Hematopoietic multipotent progenitor cell treated with erythropoietin and hydrocortisone succinate and interleukin-3 and kit ligand, for 4 days (in vitro differentiated cells): Measurements from ENCODE around the gene WASL.
"Not testable (repeated sequence)": the region's sequence is repeated elsewhere in the genome, so short reads cannot be mapped to it uniquely, and the experiment has no call there.

Experiments used
- DNase-seq: peaks from one replicate; pipeline ENCODE4 v3.0.0-alpha.2; 2015

WASL gene

DNA sequence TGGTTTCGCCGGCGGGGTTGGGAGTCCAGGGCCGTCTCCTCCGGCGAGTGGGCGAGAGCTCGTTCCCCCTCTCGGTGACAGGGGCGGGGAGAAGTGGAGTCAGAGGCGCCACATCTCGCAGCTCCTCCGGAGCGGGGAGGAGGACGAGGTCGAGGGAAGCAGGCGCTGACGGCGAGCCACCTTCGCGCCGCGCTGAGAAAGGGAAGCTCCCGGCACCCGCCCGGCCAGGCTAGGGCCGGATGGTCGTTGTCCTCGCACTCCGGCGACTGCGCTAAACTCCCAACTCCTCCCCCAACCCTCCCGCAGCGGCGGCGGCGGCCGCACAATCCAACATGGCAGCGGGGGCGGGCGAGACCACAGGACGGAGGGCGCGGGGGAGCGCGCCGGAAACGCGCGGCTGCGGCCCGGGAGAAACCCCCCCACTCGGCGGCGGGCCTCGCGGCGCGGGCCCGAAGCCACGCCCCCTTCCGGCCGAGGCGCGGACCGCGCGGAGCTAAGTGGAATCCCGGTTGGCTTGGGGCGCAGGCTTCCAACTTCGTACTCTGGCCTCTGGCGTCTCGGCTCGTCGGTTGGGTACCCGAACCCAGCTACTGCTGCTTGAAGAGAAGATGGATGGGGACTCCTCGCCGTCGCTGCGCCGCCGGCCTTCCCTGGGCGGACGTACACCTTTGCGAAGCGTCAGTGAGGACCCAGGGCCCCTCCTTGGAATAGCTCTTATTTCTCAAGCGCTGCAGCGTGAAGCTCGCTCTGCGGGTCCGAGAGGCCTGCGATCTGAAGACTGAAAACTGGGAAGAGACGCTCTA lies at the start of gene WASL:
TSS of gene WASL (minus strand) at position 270 of the 803 bp plus-strand sequence. CDS start at position 1, 269 bp downstream.
- DNase-seq = peak; percentile 94

DNA sequence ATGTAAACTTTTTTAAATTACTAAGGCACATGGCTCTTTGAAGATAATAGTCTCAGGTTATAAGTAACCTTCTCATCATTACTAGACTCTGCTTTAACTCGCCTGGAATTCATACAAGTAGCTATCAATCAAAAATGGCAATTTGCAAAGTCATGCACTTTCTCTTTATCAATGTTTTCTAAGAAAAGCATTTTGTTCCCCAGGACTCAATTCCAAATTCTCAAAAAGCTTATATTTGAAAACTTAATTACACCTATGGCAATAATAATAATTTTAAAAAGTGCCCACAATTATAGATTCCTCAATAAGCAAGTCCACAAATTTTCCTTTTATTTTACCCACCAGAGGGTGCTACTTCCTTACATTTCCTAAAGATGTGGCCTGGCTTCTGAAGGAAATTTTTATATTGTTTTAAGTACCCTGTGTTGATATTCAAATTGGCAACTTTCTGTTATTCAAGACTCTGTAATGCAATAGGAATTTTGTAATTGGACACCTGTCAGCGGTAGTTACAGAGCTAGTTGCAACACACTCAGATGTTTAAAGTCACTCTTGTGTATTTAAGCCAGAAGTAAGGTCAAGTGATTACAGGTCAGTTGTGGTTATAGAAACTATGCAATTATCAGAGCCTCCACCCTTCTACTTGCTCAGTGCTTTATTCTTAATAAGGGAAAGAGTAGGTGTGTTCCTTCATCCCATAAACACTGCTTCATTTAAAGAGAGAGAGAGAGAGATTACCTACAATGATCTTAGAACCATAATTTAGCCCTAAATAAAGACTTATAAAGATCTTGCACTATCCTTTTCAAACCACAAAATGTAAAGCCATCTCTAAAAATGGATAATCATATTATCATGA lies 49.1 kb upstream of the WASL start:
- DNase-seq = peak; percentile 74

DNA sequence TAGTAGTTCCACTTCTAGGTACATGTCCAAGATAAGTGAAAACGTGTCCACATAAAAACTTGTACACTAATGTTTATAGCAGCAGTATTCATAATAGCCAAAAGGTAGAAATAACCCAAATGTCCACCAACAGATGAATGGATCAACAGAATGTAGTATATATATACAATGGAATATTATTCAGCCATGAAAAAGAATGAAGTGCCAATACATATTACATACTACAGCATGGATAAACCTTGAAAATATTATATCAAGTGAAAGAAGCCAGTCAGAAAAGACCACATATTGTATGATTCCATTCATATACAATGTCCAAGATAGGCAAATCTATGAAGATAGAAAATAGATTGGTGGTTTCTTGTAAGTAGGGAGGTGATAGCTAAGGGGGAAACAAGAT lies 47.8 kb upstream of the WASL start:
- no peak for DNase-seq

DNA sequence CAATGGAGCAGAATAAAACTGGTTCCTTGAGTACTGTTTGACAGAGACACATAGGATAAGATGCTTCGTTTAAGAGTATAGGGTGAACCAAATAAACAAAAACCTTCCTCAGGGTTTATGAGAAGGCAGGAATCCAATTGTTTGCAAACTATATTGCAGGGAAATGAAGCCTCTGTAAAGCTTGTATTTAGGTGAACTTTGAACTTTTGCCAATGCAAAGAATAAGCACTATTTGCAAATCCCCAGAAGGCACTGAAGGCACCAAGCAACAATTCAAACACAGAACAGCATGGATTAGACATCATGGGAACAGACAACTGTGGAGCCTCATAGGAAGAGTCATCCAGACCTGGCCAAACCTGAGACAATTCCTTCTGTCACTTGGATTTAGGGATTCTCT lies 47.1 kb upstream of the WASL start:
- no peak for DNase-seq

DNA sequence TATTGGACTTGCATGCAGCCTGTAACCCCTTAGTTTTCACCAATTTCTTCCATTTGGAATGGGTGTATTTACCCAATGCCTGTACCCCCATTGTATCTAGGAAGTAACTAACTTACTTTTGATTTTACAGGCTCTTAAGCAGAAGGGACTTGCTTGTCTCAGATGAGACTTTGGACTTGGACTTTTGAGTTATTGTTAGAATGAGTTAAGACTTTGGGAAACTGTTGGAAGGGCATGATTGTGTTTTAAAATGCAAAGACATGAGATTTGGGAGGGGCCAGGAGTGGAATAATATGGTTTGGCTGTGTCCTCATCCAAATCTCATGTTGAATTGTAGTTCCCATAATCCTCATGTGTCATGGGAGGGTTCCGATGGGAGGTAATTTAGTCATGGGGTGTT lies 46.3 kb upstream of the WASL start:
- not testable (repeated sequence) for DNase-seq

DNA sequence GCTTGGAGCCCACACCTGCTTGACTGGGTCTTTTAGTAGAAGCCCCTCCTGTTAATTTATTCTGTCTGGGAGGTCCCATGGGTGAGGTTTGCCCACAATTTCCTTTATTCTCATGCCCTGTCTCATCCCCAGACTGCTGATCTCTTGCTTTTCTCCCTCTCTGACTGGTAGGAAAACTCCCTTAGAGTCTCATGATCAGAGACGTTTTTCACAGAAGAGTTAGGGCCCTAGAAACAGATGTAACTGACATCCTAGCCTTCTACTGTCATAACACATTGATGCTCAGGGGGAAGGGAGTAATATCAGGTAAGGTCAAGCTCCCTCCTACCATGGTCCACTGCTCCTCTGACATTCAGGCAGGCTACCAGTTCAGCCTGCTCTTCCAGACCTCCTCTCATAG lies 43.7 kb upstream of the WASL start:
- no peak for DNase-seq

DNA sequence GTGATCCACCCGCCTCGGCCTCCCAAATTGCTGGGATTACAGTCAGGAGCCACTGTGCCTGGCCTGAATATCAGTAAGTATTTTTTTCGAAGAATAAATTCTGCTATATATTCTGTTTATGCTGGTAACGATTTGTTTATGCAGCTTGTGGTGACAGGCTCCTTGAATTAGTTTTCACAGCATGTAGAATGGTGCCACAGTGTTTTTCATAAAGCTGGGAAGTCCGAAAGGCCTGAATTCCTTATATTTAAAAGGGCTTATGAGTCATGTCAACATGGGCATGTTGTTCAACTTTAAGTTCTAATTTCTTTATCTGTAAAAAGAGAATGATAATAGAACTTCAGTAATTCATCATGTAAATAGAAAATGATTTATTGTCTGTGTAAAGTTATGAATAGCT lies 42.2 kb upstream of the WASL start:
- DNase-seq = no peak

DNA sequence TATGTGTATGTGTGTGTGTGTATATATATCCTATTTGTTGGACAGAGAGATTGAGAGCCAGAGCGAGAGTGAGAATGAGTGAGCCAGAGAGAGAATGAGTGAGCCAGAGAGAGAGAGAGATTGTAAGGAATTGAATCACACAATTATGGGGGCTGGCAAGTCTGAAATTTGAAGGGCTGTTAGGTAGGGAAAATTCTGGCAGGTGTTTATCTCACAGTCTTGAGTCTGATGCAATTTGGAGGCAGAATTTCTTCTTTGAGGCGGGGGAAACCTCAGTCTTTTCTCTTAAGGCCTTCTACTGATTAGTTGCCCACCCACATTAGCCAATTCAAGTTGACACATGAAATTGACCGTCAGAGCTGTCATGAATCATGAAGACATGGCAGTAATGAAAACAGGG lies 41.0 kb upstream of the WASL start:
- DNase-seq = no peak

DNA sequence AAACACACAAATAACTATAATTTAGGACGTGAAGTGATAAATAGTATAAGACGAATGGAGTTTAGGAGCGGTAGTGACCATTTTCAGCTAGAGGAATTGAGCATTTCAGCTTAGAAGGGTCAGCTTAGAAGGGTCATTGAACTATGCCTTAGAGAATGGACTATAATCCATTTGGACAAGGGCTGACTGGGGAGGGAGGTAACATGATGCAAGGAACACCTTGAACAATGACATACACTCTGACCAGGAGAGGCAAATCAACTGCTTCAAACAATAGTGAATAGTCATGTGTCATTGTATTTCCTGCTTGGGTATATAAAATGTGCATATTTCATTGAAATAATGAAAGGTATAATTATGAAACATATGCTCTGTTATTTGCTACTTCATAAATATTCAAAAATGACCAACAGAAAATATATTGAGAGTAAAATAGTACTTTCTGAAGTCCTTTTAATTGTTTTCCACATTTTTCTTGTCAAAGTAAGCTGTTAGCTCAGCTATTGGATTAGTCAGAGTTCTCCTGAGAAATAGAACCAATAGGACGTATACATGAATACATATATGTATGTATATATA lies 40.5 kb upstream of the WASL start:
- DNase-seq = no peak

DNA sequence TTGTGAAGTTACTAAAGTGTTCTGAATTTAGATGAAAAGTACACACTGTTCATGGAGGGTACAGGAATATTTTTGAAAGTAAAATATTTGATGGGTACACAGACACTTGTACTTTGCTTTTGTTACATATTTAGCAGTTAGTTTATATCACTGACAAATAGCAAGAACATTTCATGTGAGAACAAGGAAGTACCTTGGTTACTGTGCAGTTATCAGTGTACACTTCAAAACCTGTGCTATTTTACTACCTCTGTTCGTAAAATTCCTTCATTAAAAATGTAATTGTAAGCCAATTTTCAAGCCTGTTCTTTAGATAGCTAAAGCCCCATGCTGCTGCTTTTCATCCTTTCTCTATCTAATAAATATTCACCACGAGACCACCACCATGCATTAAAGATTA lies 39.8 kb upstream of the WASL start:
- DNase-seq = no peak

DNA sequence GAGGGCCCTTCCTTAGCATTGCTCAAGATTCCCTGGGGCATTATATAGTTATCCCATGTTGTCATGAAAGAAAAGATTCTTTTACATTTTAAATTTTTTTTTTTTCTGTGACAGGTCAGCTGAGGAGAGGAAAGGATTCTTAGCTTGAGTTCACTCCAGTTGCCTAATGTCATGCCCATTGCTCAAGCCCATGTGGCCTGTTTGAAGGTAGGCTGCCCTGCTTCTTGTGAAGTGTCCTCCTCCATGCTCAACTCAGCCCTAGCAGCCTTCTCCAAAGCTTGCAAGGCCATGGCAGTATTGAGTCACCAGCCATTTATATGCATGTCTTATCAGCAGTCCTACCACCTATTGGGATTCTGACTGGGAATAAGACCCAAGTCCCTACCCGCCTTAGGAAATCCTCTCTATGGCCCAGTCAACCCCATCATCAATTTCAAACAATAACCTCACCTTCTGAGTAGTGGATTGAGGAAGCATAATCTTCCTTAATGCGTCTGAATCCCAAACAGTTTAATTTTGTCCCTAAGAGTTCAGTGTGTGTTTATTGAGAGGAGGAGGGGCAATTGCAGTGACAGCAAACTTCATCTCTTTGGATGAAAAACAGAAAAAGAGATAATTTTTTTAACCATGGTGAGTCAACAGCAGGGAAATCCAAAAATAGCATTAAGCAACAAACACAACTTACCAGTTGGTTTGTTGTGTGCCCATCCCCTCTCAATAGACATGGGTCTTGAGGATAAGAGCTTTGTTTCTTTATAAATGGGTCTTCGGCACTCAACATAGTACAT lies 38.6 kb upstream of the WASL start:
- DNase-seq = no peak

DNA sequence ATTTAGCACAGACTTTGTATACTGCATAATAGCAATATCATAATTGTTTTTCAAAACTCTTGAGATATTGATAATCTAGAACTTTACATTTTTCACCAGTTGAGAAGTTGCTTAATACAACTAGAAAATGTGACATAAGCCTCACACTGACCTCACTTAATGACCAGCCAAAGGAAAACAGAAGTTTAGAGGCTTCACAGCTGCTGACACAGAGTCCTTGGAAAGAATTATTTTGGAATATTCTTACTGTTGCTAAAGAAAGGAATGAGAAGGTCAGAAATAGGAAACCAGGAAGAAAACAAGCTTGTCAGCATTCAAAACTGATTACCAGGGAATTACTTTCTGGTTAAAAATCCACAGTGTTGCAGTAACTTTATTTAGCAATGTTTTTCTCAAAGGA lies 35.5 kb upstream of the WASL start:
- peak; percentile 27 for DNase-seq

DNA sequence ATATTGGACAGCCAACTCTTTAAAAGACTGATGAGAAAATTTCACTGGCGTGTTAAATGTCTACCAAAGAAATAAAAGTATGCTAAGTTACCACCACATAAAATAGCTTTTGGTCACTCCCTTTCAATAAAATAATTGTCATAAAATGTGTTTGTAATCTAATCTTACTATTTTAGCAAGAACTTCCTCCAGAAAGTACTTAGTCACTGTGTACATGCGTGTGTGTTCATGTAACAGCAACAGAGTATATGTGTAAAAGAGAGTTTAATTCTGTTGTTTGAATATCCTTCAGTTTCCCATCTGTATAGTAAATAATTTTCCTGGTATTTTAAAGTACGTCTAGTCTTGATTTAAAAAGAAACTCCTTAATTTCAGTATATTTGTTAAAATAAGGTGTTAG lies 35.0 kb upstream of the WASL start:
- DNase-seq = peak; percentile 53

DNA sequence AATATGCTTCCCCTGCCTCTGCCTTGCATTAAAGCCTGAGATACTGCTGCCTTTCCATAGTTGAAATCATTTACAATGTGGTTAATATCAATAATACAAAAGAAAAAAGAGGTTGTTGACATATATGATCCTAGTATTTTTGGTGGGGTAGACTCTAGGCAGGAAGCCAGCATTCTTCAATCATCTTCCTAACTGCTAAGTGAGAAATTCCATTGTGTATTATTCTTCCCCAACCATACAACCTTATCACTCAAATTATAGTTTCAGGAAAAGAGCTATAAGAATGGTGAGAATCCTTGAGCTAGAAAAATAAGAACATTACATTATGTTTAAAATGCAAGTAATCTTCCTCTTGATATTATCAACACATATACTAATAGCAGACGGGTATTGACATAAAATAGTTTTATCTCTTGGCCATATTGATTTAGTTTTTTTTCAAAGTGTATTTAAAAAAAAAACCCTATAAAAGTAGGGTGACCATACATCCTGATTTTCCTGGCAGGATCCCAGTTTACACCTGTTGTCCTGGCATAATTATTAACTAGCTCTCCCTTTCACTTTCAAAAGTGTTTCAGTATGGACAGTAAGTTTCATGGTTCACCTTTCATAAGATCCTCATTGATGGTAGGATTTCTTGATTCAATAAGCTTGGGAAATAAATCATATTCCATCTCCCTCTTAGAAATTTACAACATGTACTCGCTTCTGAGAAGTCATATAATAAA lies 33.4 kb upstream of the WASL start:
- DNase-seq = no peak

DNA sequence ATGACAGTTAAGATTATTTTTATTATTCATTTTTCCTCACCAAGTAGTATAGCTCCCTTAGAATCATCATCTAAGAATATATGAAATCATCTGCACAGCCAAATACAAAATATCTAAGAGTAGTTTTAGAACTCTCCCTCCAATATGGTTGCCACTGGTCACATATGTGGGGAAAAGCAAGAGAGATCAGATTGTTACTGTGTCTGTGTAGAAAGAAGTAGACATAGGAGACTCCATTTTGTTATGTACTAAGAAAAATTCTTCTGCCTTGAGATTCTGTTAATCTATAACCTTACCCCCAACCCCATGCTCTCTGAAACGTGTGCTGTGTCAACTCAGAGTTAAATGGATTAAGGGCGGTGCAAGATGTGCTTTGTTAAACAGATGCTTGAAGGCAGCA lies 31.7 kb upstream of the WASL start:
- DNase-seq = not testable (repeated sequence)

DNA sequence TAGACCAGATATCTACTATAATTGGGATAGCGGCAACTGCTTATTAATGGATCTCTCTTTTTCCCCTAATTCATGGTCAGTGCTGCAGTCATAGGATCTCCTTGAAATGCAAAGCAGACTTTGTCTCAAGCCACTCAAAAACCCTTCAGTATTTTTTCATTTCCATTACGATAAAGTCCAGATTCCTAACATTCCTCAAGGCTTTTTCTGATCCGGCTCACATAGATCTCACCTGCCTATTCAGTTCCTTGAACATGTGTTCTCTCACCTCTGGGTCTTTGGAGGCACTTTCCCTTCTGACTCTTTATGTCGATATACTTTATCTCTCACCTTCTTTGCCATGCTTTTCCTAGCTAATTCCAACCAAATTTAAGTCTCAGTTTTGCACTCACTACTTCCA lies 25.7 kb upstream of the WASL start:
- no peak for DNase-seq

DNA sequence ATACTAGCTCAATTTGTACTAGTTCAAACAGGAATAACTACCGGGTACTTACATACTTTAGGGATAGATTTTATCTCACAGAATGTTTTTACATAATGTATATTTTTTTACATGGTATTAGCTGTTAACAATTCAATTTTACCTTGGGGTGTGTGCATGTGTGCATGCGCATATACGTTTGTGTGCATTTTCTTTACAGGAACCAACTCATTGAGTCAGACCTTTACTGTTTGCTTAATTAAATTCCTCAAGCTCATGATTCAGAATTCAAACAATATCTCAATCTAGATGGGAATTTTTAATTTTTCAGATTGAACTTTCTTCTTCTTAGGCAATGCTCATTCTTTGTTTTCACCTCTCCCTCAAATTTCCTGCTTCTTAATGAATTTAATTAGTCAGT lies 24.7 kb upstream of the WASL start:
- no peak for DNase-seq

DNA sequence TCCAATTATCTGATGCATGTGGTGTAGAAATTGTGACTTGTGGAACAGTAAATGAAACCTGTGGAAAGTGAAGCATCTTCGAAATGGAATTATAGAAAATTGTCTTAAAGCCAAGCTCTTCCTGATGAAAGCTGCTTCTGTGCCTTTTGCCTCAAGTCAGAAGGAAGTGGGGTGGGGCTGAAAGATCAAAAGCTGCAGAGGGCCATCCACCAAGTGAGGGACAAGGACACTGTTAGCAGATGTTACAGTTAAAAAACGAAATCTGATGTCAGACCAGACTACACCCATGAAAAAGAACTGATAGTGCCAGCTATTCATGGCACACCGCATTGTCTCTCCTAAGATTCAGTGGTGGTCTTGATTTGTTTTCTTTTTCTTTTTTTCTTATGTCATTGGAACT lies 23.8 kb upstream of the WASL start:
- DNase-seq = no peak

DNA sequence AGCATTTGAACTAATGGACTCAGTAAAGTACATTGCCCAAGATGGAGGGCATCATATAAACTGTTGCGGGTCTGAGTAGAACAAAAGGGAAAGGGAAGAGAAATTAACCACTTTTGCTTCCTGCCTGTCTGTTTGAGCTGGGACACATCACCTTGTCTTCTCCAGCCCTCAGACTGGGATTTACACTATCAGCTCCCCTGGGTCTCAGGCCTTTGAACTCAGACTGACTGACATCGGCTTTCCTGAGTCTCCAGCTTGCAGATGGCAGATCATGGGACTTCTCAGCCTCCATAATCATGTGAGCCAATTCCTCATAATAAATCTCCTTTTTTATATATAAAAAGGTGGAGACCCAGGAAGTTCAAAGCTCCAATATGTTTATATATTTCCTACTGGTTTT lies 23.0 kb upstream of the WASL start:
- no peak for DNase-seq

DNA sequence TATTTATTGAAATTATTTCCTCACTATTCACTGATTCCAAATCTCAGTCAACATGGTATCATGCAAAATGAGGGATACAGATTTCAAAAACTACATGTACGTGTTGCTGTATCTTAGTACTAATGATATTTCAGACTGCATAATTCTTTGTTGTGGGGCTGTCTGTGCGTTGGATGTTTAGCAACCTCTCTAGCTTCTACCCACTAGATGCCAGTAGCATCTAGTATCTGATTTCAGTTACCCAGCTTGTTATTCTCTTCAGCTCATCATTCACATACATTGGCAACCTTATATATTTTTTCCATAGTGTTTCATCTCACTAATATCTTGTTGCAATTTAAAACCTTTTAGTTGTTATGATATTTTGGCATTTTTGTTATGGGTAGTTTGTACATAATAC lies 22.5 kb upstream of the WASL start:
- DNase-seq = no peak

DNA sequence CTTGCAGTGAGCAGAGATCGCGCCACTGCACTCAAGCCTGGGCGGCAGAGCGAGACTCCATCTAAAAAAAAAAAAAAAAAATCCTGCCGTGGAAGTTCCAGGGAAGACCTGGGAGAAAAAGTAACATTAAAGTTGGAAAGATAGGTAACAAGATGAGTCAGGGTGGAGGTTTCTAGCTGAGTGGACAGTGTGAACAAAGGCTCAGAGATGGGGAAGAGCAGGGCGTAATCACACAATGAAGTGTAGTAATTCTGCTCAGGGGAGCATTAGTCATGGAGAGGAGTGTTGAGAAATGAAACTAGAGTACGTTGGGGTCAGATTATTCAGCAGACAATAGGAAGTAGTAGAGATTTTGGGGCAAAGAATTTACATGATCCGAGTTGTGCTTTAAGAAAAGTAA lies 21.6 kb upstream of the WASL start:
- no peak for DNase-seq

DNA sequence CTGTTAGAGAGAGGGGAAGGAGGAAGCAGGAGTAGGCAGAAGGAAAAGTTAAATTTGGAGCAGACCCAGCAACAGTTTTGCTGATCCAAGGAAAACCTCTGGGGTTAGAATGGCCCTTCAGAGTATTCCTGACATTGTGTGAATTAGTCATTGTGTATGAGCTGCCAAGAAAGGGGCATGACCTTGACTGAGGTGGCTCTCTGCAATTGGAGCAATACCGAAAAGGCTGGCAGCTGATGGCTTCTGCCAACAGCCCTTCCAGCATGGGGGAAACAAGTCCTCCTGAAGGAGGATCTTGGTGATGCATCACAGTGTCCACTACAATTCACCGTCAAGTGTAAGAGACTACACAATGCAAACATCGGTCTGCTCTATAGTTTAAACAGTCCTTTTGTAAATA lies 20.6 kb upstream of the WASL start:
- no peak for DNase-seq
